ENCODE data around the gene SFN.

Gene SFN

DNA sequence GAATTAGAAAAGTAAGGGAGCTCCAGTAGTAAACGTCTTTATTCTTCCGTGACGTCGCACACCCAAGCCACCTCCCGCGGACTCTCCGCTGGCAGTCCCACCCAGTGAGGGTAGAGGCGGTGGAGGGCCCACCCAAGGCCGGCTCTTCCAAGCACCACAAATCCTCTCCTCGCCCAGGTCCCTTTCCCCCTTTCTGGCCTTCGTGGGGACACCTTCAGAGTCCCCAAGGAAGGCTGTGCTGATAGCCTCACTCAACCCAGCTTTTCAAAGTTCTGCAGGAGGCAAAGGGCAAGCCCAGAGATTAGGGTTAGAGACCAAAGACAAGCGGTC lies 27.5 kb downstream of the SFN start:
- H3K27ac ChIP-seq (ENCODE audit: low read length) = peak overlapping the region; percentile 83
- H3K4me1 ChIP-seq (ENCODE audit: insufficient read depth, low read length) = peaks cover 25% of the 10 kb centered on the region
- H3K9me3 ChIP-seq (ENCODE audit: insufficient read depth, low read length, severe bottlenecking) = no peaks in the 10 kb centered on the region
- H3K4me3 ChIP-seq (ENCODE audit: low read depth in 1 of 2, low read length in 2 of 2) = peak overlapping the region; percentile 88 to 95
- H3K36me3 ChIP-seq (ENCODE audit: insufficient read depth, low read length) = peaks cover 71% of the 10 kb centered on the region
- ATAC-seq (ENCODE audit: insufficient read depth, low read depth) (peak; percentile 71), DNase-seq (no peak)
- H4K20me1 ChIP-seq (ENCODE audit: insufficient read depth, low read length) = peaks cover 13% of the 10 kb centered on the region; the same call in 1 of the 2 replicates
- H3K79me2 ChIP-seq (ENCODE audit: insufficient read depth, low read length) = peaks cover 39% of the 10 kb centered on the region
- H2AFZ ChIP-seq (ENCODE audit: low read depth, low read length) = peak overlapping the region; percentile 97
- H3K4me2 ChIP-seq (ENCODE audit: insufficient read depth, low read length) = peak overlapping the region; percentile 95
- H3K9ac ChIP-seq (ENCODE audit: low read depth, low read length) = peak overlapping the region; percentile 91
- TF ChIP-seq EZH2 (IDR thresholded peaks at IDR 0.05; ENCODE audit: borderline replicate concordance, low read depth, low read length, severe bottlenecking) = no peak
- TF ChIP-seq, protein P1, sequence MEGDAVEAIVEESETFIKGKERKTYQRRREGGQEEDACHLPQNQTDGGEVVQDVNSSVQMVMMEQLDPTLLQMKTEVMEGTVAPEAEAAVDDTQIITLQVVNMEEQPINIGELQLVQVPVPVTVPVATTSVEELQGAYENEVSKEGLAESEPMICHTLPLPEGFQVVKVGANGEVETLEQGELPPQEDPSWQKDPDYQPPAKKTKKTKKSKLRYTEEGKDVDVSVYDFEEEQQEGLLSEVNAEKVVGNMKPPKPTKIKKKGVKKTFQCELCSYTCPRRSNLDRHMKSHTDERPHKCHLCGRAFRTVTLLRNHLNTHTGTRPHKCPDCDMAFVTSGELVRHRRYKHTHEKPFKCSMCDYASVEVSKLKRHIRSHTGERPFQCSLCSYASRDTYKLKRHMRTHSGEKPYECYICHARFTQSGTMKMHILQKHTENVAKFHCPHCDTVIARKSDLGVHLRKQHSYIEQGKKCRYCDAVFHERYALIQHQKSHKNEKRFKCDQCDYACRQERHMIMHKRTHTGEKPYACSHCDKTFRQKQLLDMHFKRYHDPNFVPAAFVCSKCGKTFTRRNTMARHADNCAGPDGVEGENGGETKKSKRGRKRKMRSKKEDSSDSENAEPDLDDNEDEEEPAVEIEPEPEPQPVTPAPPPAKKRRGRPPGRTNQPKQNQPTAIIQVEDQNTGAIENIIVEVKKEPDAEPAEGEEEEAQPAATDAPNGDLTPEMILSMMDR (IDR thresholded peaks at IDR 0.05; ENCODE audit: borderline replicate concordance, extremely low read depth, low read length, poor library complexity, severe bottlenecking) = no peak
- no peaks in the 10 kb centered on the region for H3K27me3 ChIP-seq (ENCODE audit: insufficient read depth, low read length, poor library complexity)

DNA sequence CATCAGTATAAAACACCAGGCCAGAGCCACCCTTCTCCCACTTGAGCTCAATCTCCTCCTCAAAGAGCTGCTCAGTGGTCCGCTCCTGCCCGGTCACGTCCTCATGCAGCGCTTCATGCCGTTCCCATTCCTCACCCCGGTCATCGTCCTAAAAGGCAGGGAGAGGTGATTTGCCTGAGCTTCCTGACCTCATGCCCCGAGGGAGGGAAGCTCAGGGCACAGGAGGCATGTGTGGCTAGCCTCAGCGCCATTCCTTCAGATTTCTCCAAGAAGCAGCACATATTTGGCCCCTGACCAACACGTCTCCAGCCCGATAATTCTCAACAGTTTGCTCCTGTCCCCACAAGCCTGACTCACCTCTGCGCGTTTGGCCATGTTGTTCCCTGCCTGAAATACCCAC lies 31.3 kb downstream of the SFN start:
- Histone ChIP-seq H3K27ac (ENCODE audit: low read length) (no peak overlapping the region), H3K27me3 (ENCODE audit: insufficient read depth, low read length, poor library complexity) (no peaks in the 10 kb centered on the region), H4K20me1 (ENCODE audit: insufficient read depth, low read length) (peaks cover 6% of the 10 kb centered on the region; the same call in 1 of the 2 replicates), H3K4me3 (ENCODE audit: low read depth in 1 of 2, low read length in 2 of 2) (no peak overlapping the region), H3K79me2 (ENCODE audit: insufficient read depth, low read length) (peaks cover 53% of the 10 kb centered on the region), H3K9ac (ENCODE audit: low read depth, low read length) (no peak overlapping the region), H3K4me1 (ENCODE audit: insufficient read depth, low read length) (peaks cover 30% of the 10 kb centered on the region), H3K4me2 (ENCODE audit: insufficient read depth, low read length) (no peak overlapping the region), H2AFZ (ENCODE audit: low read depth, low read length) (no peak overlapping the region), H3K36me3 (ENCODE audit: insufficient read depth, low read length) (peaks cover 65% of the 10 kb centered on the region), H3K9me3 (ENCODE audit: insufficient read depth, low read length, severe bottlenecking) (no peaks in the 10 kb centered on the region)
- no peak for ATAC-seq (ENCODE audit: insufficient read depth, low read depth)
- no peak for DNase-seq
- TF ChIP-seq EZH2 (IDR thresholded peaks at IDR 0.05; ENCODE audit: borderline replicate concordance, low read depth, low read length, severe bottlenecking) = no peak
- TF ChIP-seq, protein P1 (IDR thresholded peaks at IDR 0.05; ENCODE audit: borderline replicate concordance, extremely low read depth, low read length, poor library complexity, severe bottlenecking) = no peak

DNA sequence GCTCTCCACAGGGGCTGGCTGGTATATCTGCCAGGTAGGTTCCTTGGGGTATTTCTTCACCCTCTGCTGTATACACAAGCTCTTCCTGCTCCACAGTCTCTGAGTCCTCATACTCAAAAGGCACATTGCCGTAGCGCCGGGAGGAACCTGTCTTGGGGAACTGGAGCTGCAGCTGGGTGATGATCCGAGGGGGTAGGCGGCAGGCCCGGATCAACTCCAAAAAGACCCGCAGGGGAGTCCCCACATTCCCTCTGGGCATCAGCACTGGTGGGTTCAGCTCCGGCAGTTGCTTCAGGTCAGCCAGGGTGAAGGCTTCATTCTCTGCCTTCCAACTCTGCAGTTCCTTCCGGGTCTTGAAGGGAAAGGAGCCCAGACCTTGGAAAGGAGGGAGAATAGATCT lies 34.4 kb downstream of the SFN start:
- no peaks in the 10 kb centered on the region for H3K27me3 ChIP-seq (ENCODE audit: insufficient read depth, low read length, poor library complexity)
- ATAC-seq (ENCODE audit: insufficient read depth, low read depth) = no peak
- H3K9ac ChIP-seq (ENCODE audit: low read depth, low read length) = no peak overlapping the region
- no peaks in the 10 kb centered on the region for H3K9me3 ChIP-seq (ENCODE audit: insufficient read depth, low read length, severe bottlenecking)
- no peak overlapping the region for H3K4me2 ChIP-seq (ENCODE audit: insufficient read depth, low read length)
- H3K36me3 ChIP-seq (ENCODE audit: insufficient read depth, low read length) = peaks cover 56% of the 10 kb centered on the region
- TF ChIP-seq, protein P1 (IDR thresholded peaks at IDR 0.05; ENCODE audit: borderline replicate concordance, extremely low read depth, low read length, poor library complexity, severe bottlenecking) = no peak
- TF ChIP-seq EZH2 (IDR thresholded peaks at IDR 0.05; ENCODE audit: borderline replicate concordance, low read depth, low read length, severe bottlenecking) = no peak
- peaks cover 31% of the 10 kb centered on the region for H3K4me1 ChIP-seq (ENCODE audit: insufficient read depth, low read length)
- DNase-seq = no peak
- peaks cover 53% of the 10 kb centered on the region for H3K79me2 ChIP-seq (ENCODE audit: insufficient read depth, low read length)
- H4K20me1 ChIP-seq (ENCODE audit: insufficient read depth, low read length) = no peaks in the 10 kb centered on the region
- no peak overlapping the region for H3K27ac ChIP-seq (ENCODE audit: low read length)
- no peak overlapping the region for H3K4me3 ChIP-seq (ENCODE audit: low read depth in 1 of 2, low read length in 2 of 2)
- H2AFZ ChIP-seq (ENCODE audit: low read depth, low read length) = no peak overlapping the region

Measured in DND-41 (cell line).